Stimulated activated CD4-positive, alpha-beta T cell treated with anti-CD3 and anti-CD28 coated beads, Interleukin-4, amount 100 ng/mL, for 48 hours (primary cell): ENCODE data around the gene FGD5.
A peak's percentile ranks its signal among the peaks of the same experiment; 100 is the strongest.

Experiments
- DNase-seq, 2 donors: peaks; one replicate each; pipeline ENCODE4 v3.0.0-alpha.2; 2020; ENCODE audit warnings: low read depth in 2 of 2

Gene FGD5

DNA sequence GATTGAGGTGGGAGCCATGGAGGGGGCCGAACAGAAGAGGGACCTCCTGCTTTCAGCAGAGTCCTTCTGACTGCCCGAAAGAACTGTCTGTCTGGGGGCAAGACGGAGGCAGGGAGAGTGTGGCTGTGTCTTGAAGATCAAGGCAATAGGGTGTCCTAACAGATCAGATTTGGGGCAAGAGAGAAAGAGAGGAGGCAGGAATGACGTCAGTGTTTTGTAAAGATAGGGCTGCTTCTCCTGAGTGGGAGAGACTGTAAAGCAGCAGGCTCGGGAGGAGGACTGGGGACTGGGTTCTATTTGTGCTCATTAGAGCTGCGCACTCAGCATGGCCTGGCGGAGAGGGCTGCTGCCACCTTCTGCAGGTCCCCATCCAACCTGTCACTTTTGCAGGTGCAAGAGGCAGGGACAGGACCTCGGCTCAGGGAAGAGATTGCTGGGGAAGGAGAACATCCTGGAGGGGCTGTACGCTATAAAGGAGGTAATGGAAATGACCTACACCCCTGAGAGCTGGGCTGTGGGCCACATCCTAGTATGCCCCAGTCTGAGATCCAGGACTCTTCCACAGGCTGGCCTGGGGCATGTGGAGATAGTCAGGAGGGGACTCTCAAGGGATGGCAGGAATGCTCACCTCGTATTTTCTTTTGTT, 29.0 kb upstream of the FGD5 start:
- no peak for DNase-seq

DNA sequence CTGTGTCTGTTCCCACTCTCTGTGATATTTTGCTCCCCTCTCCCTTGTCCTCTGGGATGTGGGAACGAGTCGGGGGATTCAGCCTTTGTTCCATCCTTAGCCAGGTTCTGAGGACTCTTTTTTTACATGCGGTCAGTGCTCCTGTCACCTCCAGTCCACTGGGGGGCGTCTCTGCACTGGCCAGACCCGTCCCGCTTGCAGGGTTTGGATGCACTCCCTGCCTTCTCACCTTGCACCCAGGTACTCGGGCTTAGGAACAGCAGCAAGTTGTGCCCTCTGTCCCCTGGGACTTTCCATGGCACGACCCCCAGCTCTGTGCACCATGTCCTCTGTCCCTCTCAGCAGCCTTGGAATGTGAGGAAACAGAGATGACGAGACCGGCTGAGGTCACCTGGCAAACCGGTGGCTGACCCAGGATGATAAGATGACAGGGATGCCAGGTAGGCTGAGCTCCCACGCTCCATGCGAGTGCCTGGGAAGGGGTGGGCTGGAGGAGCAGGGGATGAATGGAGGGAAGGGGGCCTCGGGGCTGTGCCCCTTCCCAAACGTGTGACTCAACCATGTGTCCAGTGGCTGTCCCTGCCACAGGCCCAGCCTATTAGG, 27.3 kb upstream of the FGD5 start:
- DNase-seq: peak; percentile 47 to 49

DNA sequence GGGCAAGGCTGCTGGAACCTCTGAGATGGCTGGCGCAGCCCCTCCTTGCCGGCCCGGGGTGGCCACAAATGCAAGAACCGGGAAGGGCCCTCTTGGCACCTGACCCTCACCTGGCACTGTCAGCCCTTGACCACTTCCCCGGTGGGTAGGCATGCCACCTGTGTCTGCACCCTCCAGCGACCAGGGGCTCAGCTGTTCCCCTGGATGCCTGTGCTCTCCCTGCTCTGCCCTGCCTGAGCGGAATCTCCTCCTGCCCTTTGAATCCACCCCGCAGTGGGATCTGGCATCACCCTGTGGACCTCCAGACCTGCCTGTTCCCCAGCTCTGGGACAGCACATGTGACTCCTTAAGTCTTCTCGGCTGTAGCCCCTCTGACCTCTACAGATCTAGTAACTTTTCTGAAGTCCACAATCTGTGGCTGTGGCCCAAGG, 26.1 kb upstream of the FGD5 start:
- DNase-seq: no peak

DNA sequence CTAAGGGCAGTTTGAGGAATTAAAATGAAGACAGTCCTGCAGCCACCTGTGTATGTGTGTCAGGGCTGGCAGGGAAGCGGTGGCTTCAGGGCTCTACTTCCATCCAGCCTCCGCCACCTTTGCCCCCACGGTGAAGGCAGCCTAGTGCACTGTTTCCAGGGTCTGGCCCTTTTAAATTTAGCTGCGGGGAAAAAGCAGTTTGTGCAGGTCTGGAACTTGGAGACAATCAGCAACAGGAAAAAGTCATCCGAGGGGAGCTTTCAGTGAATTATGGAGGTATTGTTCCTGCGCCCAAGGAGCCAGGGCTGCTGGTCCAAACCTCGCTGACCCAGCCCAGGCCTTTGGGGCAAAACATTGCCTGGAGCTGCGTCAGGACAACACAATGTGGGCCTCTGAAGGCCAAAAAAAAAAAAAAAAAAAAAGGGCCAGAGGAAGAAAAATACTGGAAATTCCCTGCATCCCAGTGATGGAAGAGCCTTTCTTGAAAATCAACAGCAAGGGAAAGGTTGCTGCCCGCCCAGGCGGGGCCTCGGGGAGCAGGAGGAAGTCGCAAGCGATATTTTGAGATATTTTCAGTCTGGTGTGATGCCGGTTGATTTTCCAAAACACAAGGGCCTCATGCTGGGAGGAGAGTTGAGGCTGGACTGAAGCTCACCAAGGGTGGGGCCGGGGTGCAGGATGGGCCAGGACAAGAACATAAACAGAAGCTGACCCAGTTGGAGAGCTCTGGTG, 25.5 kb upstream of the FGD5 start:
- DNase-seq: no peak

DNA sequence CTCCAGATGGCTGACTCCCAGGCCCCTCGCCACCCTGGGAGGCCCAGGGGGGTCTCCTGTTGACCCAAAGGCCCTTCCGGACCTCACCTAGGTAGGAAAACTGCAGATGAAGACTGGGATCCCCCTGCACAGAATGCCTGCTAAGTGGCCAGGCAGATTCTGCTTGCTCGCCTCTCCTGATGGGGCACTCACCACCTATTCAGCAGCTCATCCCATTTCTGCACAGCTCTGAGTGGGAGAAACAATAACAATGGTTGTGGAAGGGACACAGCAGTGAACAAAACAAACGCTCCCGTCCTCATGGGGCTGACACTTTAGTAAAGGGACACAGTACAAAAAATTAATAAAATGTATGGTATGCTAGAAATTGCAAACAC, 24.9 kb upstream of the FGD5 start:
- no peak for DNase-seq

DNA sequence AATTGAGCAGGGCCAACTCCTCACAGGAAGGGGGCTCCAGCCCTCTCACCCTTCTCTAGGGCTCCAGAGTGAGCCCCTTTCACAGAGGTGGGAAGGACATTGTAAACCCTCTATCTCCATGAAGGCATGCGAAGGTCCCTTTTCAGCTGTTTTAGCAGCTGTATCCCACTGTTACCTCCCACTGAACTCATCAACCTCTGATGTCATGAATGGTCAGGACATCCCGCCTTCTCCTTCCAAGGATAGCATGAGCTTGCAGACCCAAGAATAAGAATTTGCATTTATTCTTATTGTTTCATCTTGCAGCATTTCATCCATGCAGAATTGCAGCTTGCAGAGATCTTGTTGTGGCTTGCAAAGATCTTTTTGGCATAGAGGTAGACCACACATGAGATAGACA, 24.3 kb upstream of the FGD5 start:
- DNase-seq: no peak

DNA sequence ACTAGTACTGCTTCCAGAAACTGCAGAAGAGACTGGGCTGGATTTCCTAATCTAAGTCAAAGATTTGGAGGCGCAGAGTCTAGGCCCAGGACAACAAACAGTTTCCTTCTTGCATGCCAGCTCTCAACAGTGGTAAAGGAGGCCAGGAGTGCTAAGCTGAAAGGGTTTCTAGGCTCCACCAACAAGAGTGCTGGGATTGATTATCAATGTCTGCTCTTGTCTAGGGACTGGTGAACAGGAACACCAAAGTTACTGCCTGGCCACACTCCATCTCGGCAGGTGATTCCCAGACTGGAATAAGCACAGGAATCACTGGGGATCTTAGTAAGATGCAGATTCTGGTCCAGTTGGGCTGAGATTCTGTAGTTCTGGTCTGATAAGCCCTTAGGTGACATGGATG, 22.8 kb upstream of the FGD5 start:
- DNase-seq: no peak

DNA sequence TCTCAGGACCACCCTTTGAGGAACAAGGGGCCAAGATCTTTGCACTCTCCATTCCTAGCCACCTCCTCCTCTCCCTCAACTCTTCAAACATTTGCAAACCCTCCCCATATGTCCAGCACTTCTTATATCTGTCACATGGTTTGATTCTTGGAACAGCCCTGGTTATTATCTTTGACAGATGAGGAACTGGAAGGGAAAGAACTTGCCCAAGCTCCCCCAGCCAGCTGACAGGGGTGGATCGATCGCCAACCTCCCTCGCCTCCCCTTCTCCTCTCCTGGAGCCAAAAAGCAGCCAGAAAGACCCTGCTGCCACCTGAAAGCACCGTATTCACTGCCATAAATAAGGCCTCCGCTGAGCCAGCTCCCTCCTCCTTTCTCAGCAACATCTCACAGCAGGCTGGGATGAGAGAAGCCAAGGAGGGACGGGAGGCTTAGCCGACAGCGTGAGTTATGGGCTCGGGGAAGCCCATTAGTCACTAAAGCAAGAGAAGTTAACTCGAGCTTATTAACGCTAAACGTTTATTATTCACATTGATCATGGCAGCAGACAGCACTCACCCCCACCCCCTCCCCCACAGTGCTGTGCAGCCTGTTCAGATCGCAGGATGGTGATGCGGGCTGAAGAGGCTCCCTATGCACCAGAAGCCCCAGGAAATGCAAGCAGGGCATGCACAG, 22.2 kb upstream of the FGD5 start:
- no peak for DNase-seq

DNA sequence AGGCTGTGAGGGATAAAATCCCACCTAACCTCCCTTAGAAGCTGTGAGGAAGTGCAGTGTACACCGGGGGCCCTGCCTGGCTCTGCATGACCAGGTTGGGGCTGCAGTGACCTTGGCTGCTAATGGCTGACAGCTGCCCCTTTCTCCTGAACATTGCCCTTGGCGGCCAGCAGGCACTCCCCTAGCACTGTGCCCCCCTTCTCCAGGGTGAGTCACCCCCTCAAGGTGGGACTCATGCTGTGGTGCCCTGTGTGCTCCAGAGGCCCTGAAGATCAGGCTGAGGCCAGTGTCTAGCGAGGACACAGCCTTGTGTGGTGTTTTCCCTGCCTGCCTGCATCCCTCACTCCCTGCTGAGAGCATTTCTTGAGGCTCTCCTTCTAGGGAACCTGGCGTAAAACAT, 21.0 kb upstream of the FGD5 start:
- DNase-seq: no peak

DNA sequence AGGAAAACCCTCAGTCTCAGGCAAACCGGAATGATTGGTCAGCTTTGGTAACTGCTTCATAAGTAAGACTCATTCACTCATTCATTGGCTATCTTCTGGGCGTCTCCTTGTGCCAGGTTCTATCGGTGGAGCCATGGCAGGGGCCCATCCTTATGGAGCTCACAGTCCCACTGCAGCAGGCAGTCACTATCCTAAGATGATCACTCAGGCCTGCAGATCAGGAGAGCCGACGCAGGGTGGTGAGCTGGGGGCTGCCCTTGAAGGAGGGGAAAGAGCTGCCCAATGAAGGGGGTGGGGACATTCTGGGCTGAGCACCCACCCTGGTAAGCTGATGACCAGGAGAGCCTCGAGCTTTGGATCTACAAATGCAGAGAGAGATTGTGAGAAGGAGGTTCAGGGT, 20.5 kb upstream of the FGD5 start:
- no peak for DNase-seq

DNA sequence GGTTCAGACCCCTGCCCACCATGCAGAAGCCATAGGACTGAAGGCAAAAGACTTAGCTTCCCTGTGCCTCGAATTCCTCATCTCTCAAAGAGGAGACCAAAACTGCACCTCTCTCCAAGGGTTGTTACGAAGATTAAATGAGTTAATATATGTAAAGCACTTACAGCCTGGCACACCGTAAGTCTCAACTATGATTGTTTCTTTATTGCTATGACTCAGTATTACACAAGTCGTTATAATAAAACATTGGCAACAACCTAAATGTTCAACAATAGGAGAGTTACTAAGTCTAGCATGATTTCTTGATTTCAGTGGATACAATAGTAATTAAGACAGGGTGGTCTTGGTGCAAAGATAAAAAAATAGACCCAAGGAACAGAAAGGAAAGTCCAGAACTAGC, 19.6 kb upstream of the FGD5 start:
- no peak for DNase-seq

DNA sequence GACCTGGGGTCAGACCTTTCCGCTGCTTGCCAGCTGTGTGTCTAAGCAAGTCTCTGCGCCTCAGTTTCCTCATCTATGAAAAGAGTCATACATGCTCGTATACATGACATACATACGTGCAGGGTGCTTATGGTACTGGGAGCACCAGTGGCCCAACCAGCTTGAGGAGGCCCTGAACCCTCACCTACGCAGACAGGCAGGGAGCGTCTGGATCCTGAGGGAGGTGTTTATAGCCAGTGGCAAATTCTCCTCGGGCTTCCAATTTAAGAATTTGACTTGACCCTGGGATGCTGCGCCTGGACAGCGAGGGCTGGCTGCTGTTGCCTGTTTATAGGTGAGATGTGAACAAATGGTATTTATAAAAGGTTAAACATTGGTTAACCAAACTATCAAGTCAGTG, 17.7 kb upstream of the FGD5 start:
- DNase-seq: no peak

DNA sequence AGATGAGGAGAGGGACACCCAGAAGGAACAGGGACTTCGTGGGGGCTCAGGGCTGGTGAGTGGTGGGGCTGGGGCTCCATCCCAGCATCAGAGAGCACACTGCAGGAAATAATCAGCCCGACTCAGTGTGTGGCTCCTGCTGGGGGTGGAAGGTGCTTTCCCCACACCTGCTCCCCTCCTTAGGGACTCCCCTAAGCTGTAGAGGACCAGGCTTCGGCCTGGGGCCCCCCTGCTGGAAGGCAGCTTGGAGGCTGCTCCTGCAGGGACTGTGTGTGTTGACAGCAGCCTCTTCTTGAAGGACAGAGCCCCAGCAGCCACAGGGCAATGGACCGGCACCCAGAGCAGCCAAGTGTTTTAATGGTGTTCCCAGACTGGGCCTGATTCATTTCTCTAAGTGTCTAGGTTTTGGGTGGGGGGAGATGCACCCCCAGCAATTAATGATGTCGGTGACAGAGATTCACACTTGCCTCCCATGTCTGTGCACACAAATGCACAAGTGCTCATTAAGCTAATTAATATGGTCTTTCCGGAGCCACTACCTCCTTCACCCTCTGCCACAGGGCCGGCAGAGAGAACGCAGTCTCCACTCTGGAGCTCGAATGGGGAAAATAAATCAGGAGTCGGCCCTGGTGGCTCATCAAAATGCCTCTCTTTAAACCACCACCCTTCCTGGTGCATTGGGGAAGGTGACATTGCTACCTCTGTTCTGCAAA, 16.9 kb upstream of the FGD5 start:
- no peak for DNase-seq

DNA sequence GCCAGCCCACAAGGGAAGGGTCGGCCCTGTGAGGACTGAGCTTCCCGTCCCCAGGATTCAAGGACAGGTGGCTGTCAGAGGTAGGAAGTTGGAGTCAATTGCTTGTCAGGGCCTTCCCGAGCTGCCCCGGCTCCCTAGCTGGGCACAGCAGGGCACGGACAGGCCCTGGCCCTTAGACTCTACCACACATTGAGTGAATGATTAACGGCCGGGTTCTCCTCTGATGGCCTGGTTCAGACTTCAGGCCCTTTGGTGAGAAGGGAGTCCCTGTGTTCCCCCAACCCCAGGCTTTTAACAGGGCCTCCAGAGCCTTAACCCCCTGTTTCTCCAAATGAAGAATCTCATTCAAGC, 16.4 kb upstream of the FGD5 start:
- no peak for DNase-seq

DNA sequence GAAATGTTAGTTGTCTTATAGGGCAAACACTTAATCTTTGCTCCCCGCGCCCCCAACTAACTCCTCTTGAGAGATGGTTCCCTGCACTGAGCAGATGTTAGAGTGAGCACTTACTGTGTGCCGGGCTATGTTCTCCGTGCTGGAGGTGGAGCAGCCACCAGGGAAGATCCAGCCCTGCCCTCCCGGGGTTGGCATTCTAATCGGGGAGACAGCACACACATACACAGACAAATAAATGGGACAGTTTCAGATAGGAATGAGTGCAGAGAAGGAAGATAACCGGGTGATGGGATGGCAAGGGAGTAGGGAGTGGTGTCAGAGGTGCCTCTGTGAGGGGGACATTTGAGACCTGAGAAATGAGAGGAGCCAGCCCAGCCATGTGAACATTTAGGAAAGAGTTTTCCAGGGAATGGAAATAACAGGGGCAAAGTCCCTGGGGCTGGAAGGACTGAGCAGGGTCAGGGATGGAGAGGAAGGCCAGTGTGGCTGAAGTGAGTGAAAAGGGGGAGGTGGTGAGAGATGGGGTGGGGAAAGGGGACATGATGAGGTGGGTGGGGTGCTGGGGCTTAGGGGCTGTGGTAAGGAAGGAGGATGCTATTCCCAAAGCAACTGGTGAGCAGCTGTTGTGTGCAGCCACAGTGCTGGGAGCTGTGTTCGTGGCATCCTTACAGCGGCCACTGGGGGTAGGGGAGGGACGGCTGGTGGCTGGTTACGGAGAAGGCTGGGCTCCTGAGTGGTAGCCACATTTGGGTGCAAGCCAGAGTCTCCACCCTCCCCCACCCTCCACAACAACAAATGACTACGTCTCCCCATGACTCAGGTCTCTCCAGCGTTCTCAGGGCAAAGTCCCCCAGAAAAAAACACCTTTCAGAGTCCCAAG, 15.4 kb upstream of the FGD5 start:
- DNase-seq: no peak

DNA sequence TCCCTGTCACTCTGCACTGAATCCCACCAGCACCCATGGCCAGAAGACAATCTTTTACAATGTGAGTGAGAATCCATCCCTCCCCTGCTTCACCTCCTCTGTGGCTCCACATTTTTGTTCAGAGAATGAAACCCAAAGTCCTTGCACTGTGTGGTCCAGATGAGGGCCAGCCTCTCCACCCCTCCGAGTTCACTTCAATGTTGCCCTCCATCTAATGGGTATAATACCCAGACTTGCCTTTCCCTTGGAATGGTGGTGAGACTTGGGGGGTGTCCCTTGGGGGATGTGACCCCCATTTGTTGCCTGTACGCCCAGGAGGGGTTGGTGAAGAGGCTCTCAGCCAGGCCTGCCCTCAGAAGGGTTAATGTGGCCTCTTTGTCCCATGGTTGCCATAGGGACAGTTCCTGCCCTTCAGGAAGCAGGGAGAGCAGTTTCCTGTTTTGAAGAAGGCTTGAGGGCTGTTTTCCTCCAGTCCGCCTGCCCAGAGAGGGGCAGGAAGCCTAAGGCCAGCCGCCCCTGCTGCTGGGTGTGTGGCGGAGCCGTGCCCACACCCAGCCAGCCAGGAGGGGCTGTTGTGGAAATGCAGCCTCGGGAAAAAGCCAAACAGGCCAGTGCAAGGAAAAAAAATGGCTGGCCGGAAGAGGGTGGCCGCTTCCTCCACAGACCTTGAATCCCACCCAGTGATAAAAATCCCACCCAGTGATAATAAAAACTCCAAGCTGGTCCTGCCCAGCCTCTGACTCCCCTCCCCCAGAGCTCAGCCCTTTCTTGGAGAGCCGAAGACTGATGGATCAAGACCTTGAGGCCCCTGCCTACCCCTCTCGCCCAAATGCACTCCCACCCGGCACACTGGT, 14.6 kb upstream of the FGD5 start:
- no peak for DNase-seq

DNA sequence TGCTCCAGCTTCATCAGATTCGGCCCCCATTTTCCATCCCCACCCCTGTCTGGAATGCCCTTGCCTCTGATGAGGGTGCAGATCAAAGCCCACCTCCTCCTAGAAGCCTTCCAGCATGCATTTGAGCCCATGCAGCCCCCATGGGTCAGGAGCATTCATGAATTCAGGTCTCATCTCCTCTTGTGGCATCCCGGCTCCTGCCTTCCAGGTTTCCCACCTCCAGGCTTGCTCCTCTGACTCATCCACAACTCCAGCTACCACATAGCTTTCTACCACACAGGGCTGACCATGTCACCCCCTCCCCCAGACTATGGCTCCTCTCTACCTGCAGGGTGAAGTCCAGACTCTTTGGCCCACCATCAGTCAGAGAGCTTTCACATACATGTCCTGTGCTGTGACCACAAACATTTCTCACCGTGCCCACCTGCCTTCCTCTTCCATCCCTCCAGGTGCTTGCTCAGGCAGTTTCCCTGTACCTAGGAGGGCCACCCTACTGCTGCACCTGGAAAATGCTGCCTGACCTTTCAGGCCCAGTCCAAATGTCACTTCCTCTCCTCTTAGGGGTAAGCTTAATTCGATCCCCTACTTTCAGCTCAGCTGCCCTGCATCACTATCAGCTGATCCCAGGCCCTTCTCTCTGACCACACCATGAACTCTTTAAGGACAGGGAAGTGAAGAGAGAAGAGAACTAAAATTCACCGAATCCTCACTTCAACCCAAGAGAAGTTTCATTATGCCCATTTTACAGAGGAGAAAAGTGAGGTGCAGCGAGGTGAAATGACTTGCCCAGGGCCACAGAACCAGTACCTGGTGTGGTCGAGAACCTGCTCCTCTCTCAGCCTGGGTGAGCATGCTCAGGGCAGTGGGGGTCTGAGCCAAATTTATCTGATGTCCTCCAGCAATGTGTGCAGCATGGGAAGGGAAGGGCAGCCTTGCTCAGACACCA, 13.7 kb upstream of the FGD5 start:
- DNase-seq: no peak

DNA sequence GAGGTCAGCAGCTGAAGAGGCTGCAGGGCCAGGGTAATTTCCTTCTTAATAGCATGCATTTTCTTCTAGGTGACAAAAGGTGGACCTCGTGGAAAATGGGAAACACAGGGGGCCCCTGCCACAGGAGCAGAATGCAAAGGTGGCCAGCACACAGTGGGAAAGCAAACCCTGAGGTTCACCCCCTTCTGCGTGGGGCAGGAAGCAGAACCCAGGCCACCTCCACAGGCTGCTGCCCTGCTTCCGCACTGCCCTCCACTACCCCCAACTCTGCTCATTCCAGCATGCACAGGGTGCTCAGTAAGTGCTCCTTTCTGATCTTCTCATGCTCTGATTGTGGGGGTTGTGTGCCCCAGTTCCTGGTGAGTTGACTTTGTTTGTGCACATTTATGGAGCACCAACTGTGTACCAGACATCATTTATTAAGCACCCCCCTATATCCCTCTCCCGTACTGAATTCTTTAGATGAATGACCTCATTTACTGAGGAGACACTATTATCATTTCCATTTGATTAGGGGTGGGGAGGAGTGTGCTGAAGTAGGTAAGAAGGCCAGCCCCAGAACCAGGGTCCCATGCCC, 12.7 kb upstream of the FGD5 start:
- DNase-seq: no peak
